Stimulated activated CD4-positive, alpha-beta T cell treated with anti-CD3 and anti-CD28 coated beads, Interleukin-2, amount 100 ng/mL, for 24 hours (primary cell): ENCODE results near the gene RASL12.
"Not testable (repeated sequence)": the region's sequence is repeated elsewhere in the genome, so short reads cannot be mapped to it uniquely, and the experiment has no call there.

Experiments
- DNase-seq, 2 donors: peaks; one replicate each; pipeline ENCODE4 v3.0.0-alpha.2; 2020

The RASL12 gene

GRCh38 chr15:65054333-65055200 is 13.2 kb downstream of the RASL12 start:
- DNase-seq: peak; percentile 63 to 72

GRCh38 chr15:65052956-65053355 is 14.8 kb downstream of the RASL12 start:
- DNase-seq: no peak

GRCh38 chr15:65051266-65051665 is 16.5 kb downstream of the RASL12 start:
- DNase-seq: no peak

- DNase-seq: no peak
Observed at GRCh38 chr15:65050270-65050669, 17.5 kb downstream of the RASL12 start.

- peak; percentile 90 to 92 for DNase-seq
Observed at GRCh38 chr15:65049418-65049840, 18.4 kb downstream of the RASL12 start.

GRCh38 chr15:65048241-65048640 is 19.6 kb downstream of the RASL12 start:
- DNase-seq: no peak

- no peak for DNase-seq
Observed at GRCh38 chr15:65044724-65045481, 22.9 kb downstream of the RASL12 start, which contains the start of gene SLC51B. SLC51B (plus strand) TSS chr15:65045387; CDS start chr15:65050005, 4,618 bp downstream.

GRCh38 chr15:65044218-65044617 is 23.6 kb downstream of the RASL12 start:
- not testable (repeated sequence) for DNase-seq

- DNase-seq: no peak
Observed at GRCh38 chr15:65042776-65043327, 24.9 kb downstream of the RASL12 start.

- DNase-seq: no peak
Observed at GRCh38 chr15:65041787-65042186, 26.0 kb downstream of the RASL12 start.

GRCh38 chr15:65040461-65040860 is 27.3 kb downstream of the RASL12 start:
- DNase-seq: no peak

GRCh38 chr15:65038836-65039235 is 29.0 kb downstream of the RASL12 start:
- DNase-seq: no peak

- DNase-seq: no peak
Observed at GRCh38 chr15:65038428-65038827, 29.4 kb downstream of the RASL12 start.

GRCh38 chr15:65037309-65037708 is 30.5 kb downstream of the RASL12 start:
- DNase-seq: no peak

GRCh38 chr15:65034719-65035118 is 33.1 kb downstream of the RASL12 start:
- DNase-seq: no peak

GRCh38 chr15:65033659-65034269 is 34.0 kb downstream of the RASL12 start:
- DNase-seq: peak in 1 of 2 donors; percentile 29

- peak; percentile 39 to 50 for DNase-seq
Observed at GRCh38 chr15:65032801-65033537, 34.8 kb downstream of the RASL12 start.

GRCh38 chr15:65029736-65030208 is 38.0 kb downstream of the RASL12 start:
- no peak for DNase-seq

GRCh38 chr15:65028921-65029735 is 38.7 kb downstream of the RASL12 start, which contains the start of gene MTFMT:
MTFMT (minus strand) TSS chr15:65029639; CDS start chr15:65029613, 26 bp downstream.
- DNase-seq: peak; percentile 97 to 99

GRCh38 chr15:65028338-65028737 is 39.5 kb downstream of the RASL12 start:
- DNase-seq: no peak

- DNase-seq: no peak
Observed at GRCh38 chr15:65027593-65027992, 40.2 kb downstream of the RASL12 start.
